GM12872 (cell line): ENCODE data around the gene NEK6.

Source experiments
- TF ChIP-seq, protein P1 (sequence below): IDR thresholded peaks from 3 replicates; pipeline ENCODE4 v1.5.1; 2011; ENCODE audit warnings: low read depth, mild to moderate bottlenecking, low read length, moderate library complexity; ENCODE audit not compliant: insufficient read depth

NEK6 gene

DNA sequence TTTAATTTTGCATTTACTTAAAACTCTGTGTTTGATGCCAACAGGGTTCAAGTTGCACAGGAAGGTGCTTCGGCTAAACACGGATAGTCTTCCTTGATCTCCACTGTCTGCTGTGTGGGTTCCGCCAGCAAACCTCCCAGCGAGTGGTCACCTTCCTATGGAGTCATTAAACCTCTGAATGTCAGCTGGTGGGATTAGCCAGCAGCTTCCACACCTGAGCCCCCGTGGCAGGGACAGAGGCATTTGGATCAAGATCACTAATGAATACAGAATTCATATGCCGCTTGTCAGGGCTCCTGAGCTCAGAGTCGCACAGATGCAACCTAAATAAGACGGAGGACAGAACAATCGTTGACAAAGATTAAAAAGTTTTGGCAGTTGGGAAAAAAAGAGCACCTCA, 118.0 kb downstream of the NEK6 start:
- TF ChIP-seq, protein P1, sequence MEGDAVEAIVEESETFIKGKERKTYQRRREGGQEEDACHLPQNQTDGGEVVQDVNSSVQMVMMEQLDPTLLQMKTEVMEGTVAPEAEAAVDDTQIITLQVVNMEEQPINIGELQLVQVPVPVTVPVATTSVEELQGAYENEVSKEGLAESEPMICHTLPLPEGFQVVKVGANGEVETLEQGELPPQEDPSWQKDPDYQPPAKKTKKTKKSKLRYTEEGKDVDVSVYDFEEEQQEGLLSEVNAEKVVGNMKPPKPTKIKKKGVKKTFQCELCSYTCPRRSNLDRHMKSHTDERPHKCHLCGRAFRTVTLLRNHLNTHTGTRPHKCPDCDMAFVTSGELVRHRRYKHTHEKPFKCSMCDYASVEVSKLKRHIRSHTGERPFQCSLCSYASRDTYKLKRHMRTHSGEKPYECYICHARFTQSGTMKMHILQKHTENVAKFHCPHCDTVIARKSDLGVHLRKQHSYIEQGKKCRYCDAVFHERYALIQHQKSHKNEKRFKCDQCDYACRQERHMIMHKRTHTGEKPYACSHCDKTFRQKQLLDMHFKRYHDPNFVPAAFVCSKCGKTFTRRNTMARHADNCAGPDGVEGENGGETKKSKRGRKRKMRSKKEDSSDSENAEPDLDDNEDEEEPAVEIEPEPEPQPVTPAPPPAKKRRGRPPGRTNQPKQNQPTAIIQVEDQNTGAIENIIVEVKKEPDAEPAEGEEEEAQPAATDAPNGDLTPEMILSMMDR = no peak

DNA sequence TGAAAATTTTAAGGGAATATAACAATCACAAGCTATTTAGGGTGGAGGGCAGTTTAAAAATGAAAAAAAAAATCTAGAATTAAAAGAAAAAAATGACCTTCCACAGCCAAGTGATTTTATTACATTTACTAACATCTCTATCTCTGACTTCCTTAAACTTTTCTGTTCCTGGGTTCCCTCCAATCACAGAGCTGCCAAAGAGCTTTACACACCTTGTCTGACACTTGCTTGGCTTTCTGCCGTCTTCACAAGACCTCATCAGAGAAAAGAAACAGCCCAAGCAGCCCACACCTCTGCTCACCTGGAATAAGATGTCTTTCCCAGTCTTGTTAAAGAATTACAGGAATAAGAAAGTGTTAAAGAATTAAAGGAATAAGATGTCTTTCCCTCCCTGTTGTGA, 118.6 kb downstream of the NEK6 start:
- TF ChIP-seq, protein P1 = no peak

DNA sequence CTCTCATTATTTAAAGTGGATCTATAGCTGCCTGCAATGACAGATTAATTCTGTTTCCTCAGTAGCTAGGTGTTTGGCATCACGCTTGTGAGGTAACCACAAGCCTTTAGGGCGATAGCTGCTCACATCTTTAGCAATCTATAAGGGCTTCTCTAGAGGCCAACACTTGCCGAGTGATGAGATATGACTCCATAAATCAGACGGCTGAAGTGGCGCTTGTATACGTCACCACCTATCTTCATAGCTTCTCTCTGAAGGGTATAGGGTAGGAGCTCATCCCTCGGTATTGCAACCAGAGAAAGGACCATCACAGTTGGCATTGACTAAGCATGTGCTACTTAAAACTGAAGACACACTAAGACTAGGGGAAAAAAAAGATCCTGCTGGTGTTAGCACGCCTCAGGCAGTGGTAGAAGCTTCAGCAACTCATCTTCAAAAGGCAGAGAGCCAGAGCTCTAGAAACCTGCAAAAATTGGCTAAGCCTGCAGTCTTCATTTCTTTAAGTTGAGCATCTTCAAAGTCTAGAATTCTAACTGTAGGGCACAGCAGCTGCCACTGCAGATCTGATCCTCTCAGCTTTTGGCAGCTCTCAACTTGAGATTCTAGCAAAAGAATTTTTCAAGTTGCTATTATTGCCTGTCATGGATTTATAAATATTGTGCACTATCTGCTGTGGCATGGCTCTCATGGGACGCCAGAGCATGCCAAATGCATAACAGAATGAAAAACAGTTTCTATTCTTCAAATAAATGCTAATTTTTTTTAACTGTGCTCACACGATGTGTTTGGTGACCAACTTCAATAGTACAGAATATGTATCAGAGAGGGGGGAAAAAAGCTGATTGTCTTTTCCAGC, 120.0 kb downstream of the NEK6 start:
- TF ChIP-seq, protein P1 = no peak

DNA sequence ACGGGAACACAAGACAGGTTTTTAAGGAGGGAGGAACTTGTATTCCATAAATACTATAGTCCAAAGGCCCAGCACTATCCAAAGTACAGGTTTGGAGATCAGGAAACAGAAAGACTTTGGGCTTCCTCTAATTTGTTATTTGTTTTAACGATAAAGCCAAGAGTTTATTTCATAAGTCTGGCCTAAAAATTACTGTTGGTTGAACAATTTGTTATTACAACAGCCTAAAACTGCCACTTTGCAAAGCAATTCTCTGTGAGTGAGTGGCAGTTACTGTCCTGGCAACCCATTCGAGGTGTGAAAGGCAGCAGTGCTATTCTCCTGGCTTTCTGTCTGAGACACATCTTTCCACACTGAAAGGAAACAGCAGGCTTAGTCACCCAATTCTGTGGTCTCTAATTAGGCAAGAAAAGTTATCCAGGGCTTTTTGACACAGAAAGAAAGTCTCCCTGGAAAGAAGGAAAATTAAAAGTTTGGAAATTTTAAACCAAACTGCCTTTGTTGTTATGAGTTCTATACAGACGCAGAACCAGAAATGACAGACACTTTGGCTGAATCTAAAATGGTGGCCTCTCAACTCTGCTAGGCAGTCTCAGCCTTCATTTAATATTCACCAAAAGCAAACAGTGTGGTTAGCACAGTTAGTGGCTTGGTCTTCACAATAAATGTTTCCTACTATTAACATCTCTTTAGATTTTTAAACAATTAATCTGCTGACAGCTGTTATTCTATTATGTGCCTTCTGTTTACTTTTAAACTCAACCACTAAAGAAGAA, 123.6 kb downstream of the NEK6 start:
- TF ChIP-seq, protein P1 = no peak

DNA sequence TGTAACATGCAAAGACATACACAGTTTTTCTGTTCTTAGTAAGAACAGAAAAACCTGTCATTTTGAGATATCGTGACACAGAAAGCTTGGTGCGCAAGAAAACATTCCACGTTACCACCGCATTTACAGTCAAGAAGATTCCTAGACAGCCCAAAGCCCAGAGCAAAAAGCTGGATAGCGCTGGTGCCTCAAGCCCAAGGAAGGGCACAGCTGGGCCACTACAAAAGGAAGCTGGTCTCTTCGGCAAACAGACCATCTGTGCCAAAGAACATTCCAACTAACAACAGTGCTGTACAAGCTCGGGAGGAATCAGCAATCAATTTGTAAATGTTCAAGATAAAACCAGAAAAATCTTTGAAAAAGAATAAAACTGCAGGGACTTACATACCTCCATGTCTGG, 126.5 kb downstream of the NEK6 start:
- TF ChIP-seq, protein P1 = no peak

DNA sequence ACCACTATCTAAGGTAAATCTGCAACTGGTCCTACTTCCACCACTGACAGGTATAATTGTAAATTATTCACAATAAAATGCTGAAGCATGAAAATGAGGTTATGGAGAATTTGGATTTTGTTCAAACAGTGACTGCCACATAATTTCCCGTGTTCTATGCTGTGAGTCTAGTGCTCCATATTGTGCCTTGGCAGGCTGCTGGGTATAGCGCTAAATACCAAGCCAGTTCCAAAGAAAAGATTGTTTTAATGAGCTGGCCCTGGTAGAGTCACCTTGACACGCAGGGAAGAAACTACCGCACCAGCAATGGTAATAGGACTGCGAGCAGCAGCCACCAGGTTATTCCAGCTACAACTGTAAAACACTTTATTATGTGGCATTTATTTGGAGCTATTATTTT, 127.1 kb downstream of the NEK6 start:
- TF ChIP-seq, protein P1 = no peak

DNA sequence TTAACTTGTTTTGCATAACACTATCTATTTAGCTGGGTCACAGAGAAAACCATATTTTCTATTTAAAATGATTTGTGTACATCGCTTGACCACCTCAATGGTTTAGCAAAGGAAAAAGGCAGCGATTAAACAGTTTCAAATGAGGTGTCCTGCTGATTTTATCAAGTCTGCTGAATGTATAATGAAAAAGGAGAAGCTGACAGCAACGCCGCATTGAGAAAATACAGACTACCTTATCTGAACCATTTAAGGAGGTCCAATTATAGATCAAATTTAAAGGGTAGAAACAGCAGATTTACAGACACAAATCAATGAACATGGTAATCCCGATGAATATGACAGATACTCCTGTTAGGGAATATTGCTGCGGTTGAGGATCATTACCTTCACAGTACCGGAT, 127.9 kb downstream of the NEK6 start:
- TF ChIP-seq, protein P1 = no peak
